SK-N-SH treated with all-trans-retinoic acid at 6 μM for 48 hours (cell line): ENCODE results near the gene SEC16A.

Experiments
- ATAC-seq: fragments of 200-7000 bp; cut with Tn5 transposase; 3 replicates; pipeline ENCODE4 v1.9.1; 2020; ENCODE audit warnings: mild to moderate bottlenecking, moderate library complexity
- BACH2 ChIP-seq: fragments of 250-450 bp; sonication (Bioruptor Pico); IDR thresholded peaks from 2 replicates; pipeline ENCODE4 v1.9.0; 2021; ENCODE audit warnings: mild to moderate bottlenecking, borderline replicate concordance
- CSDC2 ChIP-seq: fragments of 250-450 bp; sonication (Bioruptor Pico); IDR thresholded peaks from 2 replicates; pipeline ENCODE4 v1.5.0; 2020; ENCODE audit warnings: mild to moderate bottlenecking, moderate library complexity
- ESRRG ChIP-seq: fragments of 250-450 bp; sonication (Bioruptor Pico); IDR thresholded peaks from 2 replicates; pipeline ENCODE4 v1.6.1; 2021; ENCODE audit warnings: mild to moderate bottlenecking
- ISL1 ChIP-seq: fragments of 250-450 bp; sonication (Bioruptor Pico); IDR thresholded peaks from 2 replicates; pipeline ENCODE4 v2.1.2; 2022; ENCODE audit warnings: mild to moderate bottlenecking, moderate library complexity
- OSR1 ChIP-seq: fragments of 250-450 bp; sonication (Bioruptor Pico); IDR thresholded peaks from 2 replicates; pipeline ENCODE4 v1.8.0; 2022; ENCODE audit warnings: moderate library complexity, mild to moderate bottlenecking, inconsistent platforms
- PPARA ChIP-seq: fragments of 250-450 bp; sonication (Bioruptor Pico); IDR thresholded peaks from 2 replicates; pipeline ENCODE4 v1.5.0; 2020; ENCODE audit warnings: mild to moderate bottlenecking, borderline replicate concordance
- RARB ChIP-seq: fragments of 250-450 bp; sonication (Bioruptor Pico); IDR thresholded peaks from 2 replicates; pipeline ENCODE4 v1.8.0; 2021; ENCODE audit warnings: mild to moderate bottlenecking, moderate library complexity
- SNAI2 ChIP-seq: fragments of 250-450 bp; sonication (Bioruptor Pico); IDR thresholded peaks from 2 replicates; pipeline ENCODE4 v1.5.0; 2020; ENCODE audit warnings: mild to moderate bottlenecking, moderate library complexity
- TCF4 ChIP-seq: fragments of 250-450 bp; sonication (Bioruptor Pico); IDR thresholded peaks from 2 replicates; pipeline ENCODE4 v1.8.0; 2021; ENCODE audit warnings: mild to moderate bottlenecking, moderate library complexity, borderline replicate concordance
- TOX ChIP-seq: fragments of 250-450 bp; sonication (Bioruptor Pico); IDR thresholded peaks from 2 replicates; pipeline ENCODE4 v1.8.0; 2021; ENCODE audit warnings: mild to moderate bottlenecking, moderate library complexity, borderline replicate concordance
- ZC3H10 ChIP-seq: fragments of 250-450 bp; sonication (Bioruptor Pico); IDR thresholded peaks from 2 replicates; pipeline ENCODE4 v1.5.1; 2021; ENCODE audit warnings: mild to moderate bottlenecking, moderate library complexity
- ZFP3 ChIP-seq: fragments of 250-450 bp; sonication (Bioruptor Pico); IDR thresholded peaks from 2 replicates; pipeline ENCODE4 v1.5.0; 2020; ENCODE audit warnings: mild to moderate bottlenecking, moderate library complexity
- ZNF565 ChIP-seq: fragments of 450-650 bp; formaldehyde crosslinking; conservative IDR thresholded peaks from 2 replicates; pipeline ENCODE4 v1.5.0; 2020; ENCODE audit warnings: low read depth, mild to moderate bottlenecking, moderate library complexity
- ZNF70 ChIP-seq: fragments of 450-650 bp; formaldehyde crosslinking; IDR thresholded peaks from 2 replicates; pipeline ENCODE4 v1.5.0; 2020; ENCODE audit warnings: mild to moderate bottlenecking, moderate library complexity
- ZNF8 ChIP-seq: fragments of 450-650 bp; formaldehyde crosslinking; IDR thresholded peaks from 2 replicates; pipeline ENCODE4 v1.5.0; 2020; ENCODE audit warnings: mild to moderate bottlenecking, moderate library complexity
- TF ChIP-seq, protein P1 (sequence below): fragments of 250-450 bp; sonication (Bioruptor Pico); IDR thresholded peaks from 2 replicates; pipeline ENCODE4 v1.5.1; 2021; ENCODE audit warnings: mild to moderate bottlenecking, moderate library complexity
- TF ChIP-seq, protein P2 (sequence below): fragments of 250-450 bp; sonication (Bioruptor Pico); IDR thresholded peaks from 2 replicates; pipeline ENCODE4 v1.8.0; 2020; ENCODE audit warnings: mild to moderate bottlenecking, moderate library complexity, borderline replicate concordance
- TF ChIP-seq, protein P3 (sequence below): fragments of 250-450 bp; sonication (Bioruptor Pico); IDR thresholded peaks from 2 replicates; pipeline ENCODE4 v1.8.0; 2021; ENCODE audit warnings: low read depth, mild to moderate bottlenecking, moderate library complexity, borderline replicate concordance
- TF ChIP-seq, protein P4 (sequence below): fragments of 250-450 bp; sonication (Bioruptor Pico); IDR thresholded peaks from 2 replicates; pipeline ENCODE4 v1.5.1; 2020; ENCODE audit warnings: low read depth, mild to moderate bottlenecking, moderate library complexity
- TF ChIP-seq, protein P5 (sequence below): fragments of 250-450 bp; sonication (Bioruptor Pico); IDR thresholded peaks from 2 replicates; pipeline ENCODE4 v1.5.0; 2020; ENCODE audit warnings: mild to moderate bottlenecking, moderate library complexity

Gene SEC16A

DNA sequence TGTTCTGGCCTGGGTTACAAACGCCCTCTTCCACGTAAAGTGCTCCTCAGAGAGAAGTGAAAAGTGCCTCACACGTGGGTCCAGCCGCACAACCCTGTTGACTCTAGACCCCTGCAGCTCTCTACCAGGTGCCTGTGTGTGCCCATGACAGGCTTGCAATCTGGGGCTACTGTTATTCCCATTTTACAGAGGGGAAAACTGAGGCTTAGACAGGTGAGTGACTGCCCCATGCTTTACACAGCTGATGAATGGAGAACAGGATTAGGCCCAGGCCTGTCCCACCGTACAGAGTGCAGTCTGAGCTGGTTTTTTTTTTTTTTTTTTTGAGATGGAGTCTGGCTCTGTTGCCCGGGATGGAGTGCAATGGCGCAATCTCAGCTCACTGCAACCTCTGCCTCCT, 37.0 kb downstream of the SEC16A start (continued):
- TF ChIP-seq, protein P1, sequence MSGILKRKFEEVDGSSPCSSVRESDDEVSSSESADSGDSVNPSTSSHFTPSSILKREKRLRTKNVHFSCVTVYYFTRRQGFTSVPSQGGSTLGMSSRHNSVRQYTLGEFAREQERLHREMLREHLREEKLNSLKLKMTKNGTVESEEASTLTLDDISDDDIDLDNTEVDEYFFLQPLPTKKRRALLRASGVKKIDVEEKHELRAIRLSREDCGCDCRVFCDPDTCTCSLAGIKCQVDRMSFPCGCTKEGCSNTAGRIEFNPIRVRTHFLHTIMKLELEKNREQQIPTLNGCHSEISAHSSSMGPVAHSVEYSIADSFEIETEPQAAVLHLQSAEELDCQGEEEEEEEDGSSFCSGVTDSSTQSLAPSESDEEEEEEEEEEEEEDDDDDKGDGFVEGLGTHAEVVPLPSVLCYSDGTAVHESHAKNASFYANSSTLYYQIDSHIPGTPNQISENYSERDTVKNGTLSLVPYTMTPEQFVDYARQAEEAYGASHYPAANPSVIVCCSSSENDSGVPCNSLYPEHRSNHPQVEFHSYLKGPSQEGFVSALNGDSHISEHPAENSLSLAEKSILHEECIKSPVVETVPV (CRISPR knock-in tag) = no peak
- TF ChIP-seq TCF4 (CRISPR knock-in tag) = no peak
- TF ChIP-seq ISL1 (CRISPR knock-in tag) = no peak
- no peak for TF ChIP-seq OSR1 (CRISPR knock-in tag)

DNA sequence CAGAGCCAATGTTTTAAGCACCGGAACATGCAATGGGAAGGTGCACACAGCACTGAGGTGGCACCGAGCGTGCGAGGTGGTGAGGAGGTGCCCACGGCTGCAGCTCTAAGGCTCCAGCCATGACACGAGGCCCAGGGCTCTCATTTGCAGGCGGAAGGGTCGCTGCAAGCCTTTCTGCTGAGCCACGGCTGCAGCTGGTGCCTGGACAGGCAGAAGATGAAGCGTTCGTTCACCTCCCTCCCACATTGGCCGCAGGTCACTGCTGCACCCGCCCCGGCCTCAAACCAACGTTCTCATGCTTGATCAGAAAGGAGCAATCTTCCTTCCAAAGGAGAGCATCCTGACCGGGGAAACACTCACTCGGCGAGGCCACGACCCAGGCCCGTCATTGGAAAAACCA, 38.7 kb downstream of the SEC16A start:
- no peak for ATAC-seq
- TF ChIP-seq ESRRG (CRISPR knock-in tag) = no peak

DNA sequence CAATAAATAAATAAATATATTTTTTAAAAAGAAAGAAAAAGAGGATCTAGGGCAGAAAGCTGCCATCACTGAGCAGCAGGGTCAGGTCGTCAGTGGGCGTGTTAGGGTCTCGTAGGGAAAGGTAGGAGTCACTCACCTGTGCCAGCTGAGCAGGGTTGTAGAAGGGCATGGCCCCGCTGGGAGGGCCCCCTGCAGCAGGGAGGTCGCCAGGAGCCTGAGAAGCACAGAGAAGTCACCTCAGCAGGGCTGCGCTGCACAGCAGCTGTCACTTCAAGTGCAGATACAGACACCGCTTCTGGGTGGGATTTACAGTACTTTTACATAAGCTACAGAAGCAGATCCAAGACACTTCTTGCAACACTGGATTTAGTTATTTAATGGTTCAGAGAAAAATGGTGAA, 39.2 kb downstream of the SEC16A start:
- TF ChIP-seq ZNF565 (CRISPR knock-in tag) = no peak
- TF ChIP-seq, protein P1 (CRISPR knock-in tag) = no peak
- no peak for TF ChIP-seq ZC3H10 (CRISPR knock-in tag)
- no peak for TF ChIP-seq ZNF70 (CRISPR knock-in tag)
- TF ChIP-seq CSDC2 (CRISPR knock-in tag) = no peak
- TF ChIP-seq, all 23 proteins: peak for 0
- no peak for ATAC-seq

DNA sequence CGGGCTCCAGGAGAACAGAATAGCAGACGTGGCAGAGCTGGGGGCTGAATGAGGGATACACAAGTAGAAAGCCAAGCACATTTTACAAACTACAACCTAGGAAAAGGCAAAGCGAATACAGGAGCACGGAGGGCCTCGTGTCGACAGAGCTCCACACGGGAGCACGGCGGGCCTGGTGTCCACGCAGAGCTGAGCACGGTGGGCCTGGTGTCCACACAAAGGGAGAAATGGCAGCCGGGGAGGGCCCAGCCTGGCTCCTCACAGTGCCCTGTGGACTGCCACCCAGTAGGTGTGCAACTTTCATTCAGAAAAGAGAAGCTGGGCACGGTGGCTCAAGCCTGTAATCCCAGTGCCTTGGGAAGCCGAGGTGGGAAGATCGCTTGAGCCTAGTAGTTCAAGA, 39.8 kb downstream of the SEC16A start:
- TF ChIP-seq OSR1 (CRISPR knock-in tag) (no peak), ISL1 (CRISPR knock-in tag) (no peak), ESRRG (CRISPR knock-in tag) (no peak), SNAI2 (CRISPR knock-in tag) (no peak), ZFP3 (CRISPR knock-in tag) (no peak), PPARA (CRISPR knock-in tag) (no peak), RARB (CRISPR knock-in tag) (no peak), TOX (no peak), BACH2 (CRISPR knock-in tag) (no peak), ZNF8 (no peak)
- TF ChIP-seq, protein P2, sequence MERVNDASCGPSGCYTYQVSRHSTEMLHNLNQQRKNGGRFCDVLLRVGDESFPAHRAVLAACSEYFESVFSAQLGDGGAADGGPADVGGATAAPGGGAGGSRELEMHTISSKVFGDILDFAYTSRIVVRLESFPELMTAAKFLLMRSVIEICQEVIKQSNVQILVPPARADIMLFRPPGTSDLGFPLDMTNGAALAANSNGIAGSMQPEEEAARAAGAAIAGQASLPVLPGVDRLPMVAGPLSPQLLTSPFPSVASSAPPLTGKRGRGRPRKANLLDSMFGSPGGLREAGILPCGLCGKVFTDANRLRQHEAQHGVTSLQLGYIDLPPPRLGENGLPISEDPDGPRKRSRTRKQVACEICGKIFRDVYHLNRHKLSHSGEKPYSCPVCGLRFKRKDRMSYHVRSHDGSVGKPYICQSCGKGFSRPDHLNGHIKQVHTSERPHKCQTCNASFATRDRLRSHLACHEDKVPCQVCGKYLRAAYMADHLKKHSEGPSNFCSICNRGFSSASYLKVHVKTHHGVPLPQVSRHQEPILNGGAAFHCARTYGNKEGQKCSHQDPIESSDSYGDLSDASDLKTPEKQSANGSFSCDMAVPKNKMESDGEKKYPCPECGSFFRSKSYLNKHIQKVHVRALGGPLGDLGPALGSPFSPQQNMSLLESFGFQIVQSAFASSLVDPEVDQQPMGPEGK (CRISPR knock-in tag) = no peak
- TF ChIP-seq, protein P3, sequence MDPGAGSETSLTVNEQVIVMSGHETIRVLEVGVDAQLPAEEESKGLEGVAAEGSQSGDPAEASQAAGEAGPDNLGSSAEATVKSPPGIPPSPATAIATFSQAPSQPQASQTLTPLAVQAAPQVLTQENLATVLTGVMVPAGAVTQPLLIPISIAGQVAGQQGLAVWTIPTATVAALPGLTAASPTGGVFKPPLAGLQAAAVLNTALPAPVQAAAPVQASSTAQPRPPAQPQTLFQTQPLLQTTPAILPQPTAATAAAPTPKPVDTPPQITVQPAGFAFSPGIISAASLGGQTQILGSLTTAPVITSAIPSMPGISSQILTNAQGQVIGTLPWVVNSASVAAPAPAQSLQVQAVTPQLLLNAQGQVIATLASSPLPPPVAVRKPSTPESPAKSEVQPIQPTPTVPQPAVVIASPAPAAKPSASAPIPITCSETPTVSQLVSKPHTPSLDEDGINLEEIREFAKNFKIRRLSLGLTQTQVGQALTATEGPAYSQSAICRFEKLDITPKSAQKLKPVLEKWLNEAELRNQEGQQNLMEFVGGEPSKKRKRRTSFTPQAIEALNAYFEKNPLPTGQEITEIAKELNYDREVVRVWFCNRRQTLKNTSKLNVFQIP (CRISPR knock-in tag) = no peak
- TF ChIP-seq, protein P4, sequence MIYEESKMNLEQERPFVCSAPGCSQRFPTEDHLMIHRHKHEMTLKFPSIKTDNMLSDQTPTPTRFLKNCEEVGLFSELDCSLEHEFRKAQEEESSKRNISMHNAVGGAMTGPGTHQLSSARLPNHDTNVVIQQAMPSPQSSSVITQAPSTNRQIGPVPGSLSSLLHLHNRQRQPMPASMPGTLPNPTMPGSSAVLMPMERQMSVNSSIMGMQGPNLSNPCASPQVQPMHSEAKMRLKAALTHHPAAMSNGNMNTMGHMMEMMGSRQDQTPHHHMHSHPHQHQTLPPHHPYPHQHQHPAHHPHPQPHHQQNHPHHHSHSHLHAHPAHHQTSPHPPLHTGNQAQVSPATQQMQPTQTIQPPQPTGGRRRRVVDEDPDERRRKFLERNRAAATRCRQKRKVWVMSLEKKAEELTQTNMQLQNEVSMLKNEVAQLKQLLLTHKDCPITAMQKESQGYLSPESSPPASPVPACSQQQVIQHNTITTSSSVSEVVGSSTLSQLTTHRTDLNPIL (CRISPR knock-in tag) = no peak
- TF ChIP-seq, protein P5, sequence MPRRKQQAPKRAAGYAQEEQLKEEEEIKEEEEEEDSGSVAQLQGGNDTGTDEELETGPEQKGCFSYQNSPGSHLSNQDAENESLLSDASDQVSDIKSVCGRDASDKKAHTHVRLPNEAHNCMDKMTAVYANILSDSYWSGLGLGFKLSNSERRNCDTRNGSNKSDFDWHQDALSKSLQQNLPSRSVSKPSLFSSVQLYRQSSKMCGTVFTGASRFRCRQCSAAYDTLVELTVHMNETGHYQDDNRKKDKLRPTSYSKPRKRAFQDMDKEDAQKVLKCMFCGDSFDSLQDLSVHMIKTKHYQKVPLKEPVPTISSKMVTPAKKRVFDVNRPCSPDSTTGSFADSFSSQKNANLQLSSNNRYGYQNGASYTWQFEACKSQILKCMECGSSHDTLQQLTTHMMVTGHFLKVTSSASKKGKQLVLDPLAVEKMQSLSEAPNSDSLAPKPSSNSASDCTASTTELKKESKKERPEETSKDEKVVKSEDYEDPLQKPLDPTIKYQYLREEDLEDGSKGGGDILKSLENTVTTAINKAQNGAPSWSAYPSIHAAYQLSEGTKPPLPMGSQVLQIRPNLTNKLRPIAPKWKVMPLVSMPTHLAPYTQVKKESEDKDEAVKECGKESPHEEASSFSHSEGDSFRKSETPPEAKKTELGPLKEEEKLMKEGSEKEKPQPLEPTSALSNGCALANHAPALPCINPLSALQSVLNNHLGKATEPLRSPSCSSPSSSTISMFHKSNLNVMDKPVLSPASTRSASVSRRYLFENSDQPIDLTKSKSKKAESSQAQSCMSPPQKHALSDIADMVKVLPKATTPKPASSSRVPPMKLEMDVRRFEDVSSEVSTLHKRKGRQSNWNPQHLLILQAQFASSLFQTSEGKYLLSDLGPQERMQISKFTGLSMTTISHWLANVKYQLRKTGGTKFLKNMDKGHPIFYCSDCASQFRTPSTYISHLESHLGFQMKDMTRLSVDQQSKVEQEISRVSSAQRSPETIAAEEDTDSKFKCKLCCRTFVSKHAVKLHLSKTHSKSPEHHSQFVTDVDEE (CRISPR knock-in tag) = no peak
- no peak for ATAC-seq
